ENCODE data around the gene ITGA4.

- TF ChIP-seq POLR2A (IDR thresholded peaks at IDR 0.05; ENCODE audit: low read depth) (no peak), EP300 (IDR thresholded peaks at IDR 0.05) (no peak)
- TF ChIP-seq, protein P1, sequence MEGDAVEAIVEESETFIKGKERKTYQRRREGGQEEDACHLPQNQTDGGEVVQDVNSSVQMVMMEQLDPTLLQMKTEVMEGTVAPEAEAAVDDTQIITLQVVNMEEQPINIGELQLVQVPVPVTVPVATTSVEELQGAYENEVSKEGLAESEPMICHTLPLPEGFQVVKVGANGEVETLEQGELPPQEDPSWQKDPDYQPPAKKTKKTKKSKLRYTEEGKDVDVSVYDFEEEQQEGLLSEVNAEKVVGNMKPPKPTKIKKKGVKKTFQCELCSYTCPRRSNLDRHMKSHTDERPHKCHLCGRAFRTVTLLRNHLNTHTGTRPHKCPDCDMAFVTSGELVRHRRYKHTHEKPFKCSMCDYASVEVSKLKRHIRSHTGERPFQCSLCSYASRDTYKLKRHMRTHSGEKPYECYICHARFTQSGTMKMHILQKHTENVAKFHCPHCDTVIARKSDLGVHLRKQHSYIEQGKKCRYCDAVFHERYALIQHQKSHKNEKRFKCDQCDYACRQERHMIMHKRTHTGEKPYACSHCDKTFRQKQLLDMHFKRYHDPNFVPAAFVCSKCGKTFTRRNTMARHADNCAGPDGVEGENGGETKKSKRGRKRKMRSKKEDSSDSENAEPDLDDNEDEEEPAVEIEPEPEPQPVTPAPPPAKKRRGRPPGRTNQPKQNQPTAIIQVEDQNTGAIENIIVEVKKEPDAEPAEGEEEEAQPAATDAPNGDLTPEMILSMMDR (IDR thresholded peaks at IDR 0.05), result no peak
These were observed 118.5 kb downstream of the ITGA4 start for GRCh38 chr2:181575650-181576025.

All from esophagus muscularis mucosa (tissue), 4 donors.